ENCODE measurements around the gene NCAPG2.
A peak's percentile ranks its signal among the peaks of the same experiment; 100 is the strongest.

The NCAPG2 gene

DNA sequence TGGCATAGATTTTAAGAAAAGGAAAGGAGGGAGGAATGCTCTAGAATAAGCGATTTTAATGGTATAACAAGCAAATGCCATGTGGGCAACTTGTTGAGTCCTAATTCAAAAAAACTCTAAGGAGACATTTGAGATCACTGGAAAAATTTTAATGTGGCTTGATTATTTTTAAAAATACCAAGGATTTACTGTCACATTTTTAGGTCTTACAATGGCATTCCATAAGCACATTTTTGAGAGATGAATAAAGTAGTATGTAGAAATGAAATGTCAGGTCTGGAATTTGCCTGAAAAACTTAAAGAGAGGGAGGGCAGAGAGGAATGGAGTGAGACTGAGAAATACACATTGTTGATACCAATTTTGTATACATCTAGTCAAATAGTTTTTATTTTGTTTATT, 20.3 kb downstream of the NCAPG2 start:
- TF ChIP-seq SUZ12 (IDR thresholded peaks at IDR 0.05) (no peak), L3MBTL2 (conservative IDR thresholded peaks at IDR 0.05) (no peak), ZNF384 (IDR thresholded peaks at IDR 0.05) (no peak), NFRKB (IDR thresholded peaks at IDR 0.05) (no peak), TARDBP (IDR thresholded peaks at IDR 0.05) (no peak), FOXM1 (IDR thresholded peaks at IDR 0.05; ENCODE audit: borderline replicate concordance) (no peak), LEF1 (IDR thresholded peaks at IDR 0.05; ENCODE audit: borderline replicate concordance) (no peak), ARNT (IDR thresholded peaks at IDR 0.05) (no peak), ELF4 (IDR thresholded peaks at IDR 0.05) (no peak), FOXA1 (IDR thresholded peaks at IDR 0.05) (no peak), SP1 (IDR thresholded peaks at IDR 0.05) (no peak), CTBP1 (IDR thresholded peaks at IDR 0.05; ENCODE audit: borderline replicate concordance) (no peak), FOXK2 (IDR thresholded peaks at IDR 0.05) (no peak), HDGF (IDR thresholded peaks at IDR 0.05; ENCODE audit: borderline replicate concordance) (no peak), BHLHE40 (IDR thresholded peaks at IDR 0.05; ENCODE audit: borderline replicate concordance) (no peak)
- TF ChIP-seq, protein P1, sequence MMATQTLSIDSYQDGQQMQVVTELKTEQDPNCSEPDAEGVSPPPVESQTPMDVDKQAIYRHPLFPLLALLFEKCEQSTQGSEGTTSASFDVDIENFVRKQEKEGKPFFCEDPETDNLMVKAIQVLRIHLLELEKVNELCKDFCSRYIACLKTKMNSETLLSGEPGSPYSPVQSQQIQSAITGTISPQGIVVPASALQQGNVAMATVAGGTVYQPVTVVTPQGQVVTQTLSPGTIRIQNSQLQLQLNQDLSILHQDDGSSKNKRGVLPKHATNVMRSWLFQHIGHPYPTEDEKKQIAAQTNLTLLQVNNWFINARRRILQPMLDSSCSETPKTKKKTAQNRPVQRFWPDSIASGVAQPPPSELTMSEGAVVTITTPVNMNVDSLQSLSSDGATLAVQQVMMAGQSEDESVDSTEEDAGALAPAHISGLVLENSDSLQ (IDR thresholded peaks at IDR 0.05): no peak
- CTCF ChIA-PET: no interaction called here
- DNase-seq (ENCODE audit: extremely low spot score): no peak
- POLR2A ChIA-PET: no interaction called here

DNA sequence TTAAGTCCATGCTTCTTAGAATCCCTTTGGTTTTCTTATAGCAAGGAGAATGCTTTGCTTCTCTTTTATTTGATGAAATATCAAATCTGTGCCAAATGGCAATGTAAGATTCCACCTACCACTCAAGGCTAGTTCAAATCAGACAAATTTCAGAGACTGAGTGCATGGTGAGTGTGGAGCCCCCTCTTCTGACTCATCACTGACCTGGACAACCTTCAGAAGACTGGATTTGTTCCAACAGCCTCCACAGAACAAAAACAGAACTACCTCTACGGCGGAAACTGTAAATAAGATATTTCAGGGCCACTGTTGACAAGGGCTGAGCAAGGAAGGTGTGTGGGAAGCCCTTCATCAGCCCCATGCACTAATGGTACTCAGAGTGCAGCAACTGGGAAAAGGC, 21.1 kb downstream of the NCAPG2 start:
- POLR2A ChIA-PET: no interaction called here
- no peak for DNase-seq (ENCODE audit: extremely low spot score)

DNA sequence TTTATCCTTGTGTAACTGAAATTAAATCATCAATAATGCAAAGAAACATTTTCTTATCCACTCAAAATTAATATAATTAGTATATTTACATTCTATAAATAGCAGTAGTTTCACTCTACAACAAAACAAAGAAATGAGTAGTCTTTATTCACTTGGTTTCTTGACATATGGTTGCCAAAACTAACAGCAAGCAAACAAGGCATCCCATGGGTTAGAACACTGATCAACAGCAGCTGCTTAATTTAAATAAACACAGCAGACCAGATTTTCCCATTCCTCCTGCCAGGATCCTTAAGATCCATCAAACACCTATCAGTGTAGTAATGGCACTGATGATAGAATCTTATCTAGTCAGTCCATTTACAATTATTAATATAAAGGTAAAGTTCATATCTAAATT, 22.1 kb downstream of the NCAPG2 start:
- no peak for TF ChIP-seq ZNF384 (IDR thresholded peaks at IDR 0.05)
- no peak for TF ChIP-seq SP1 (IDR thresholded peaks at IDR 0.05)
- no peak for TF ChIP-seq SUZ12 (IDR thresholded peaks at IDR 0.05)
- TF ChIP-seq BHLHE40 (IDR thresholded peaks at IDR 0.05; ENCODE audit: borderline replicate concordance): no peak
- TF ChIP-seq CTBP1 (IDR thresholded peaks at IDR 0.05; ENCODE audit: borderline replicate concordance): no peak
- TF ChIP-seq FOXK2 (IDR thresholded peaks at IDR 0.05): no peak
- TF ChIP-seq ELF4 (IDR thresholded peaks at IDR 0.05): no peak
- TF ChIP-seq FOXM1 (IDR thresholded peaks at IDR 0.05; ENCODE audit: borderline replicate concordance): no peak
- no peak for TF ChIP-seq FOXA1 (IDR thresholded peaks at IDR 0.05)
- no peak for TF ChIP-seq HDGF (IDR thresholded peaks at IDR 0.05; ENCODE audit: borderline replicate concordance)
- TF ChIP-seq, protein P1 (IDR thresholded peaks at IDR 0.05): no peak
- TF ChIP-seq NFRKB (IDR thresholded peaks at IDR 0.05): no peak
- no peak for TF ChIP-seq L3MBTL2 (conservative IDR thresholded peaks at IDR 0.05)
- TF ChIP-seq ARNT (IDR thresholded peaks at IDR 0.05): no peak
- no peak for TF ChIP-seq TARDBP (IDR thresholded peaks at IDR 0.05)
- CTCF ChIA-PET: no interaction called here
- DNase-seq (ENCODE audit: extremely low spot score): no peak
- POLR2A ChIA-PET: no interaction called here

More for the DNA sequence above, 21.1 kb downstream of the NCAPG2 start:
- CTCF ChIA-PET: no interaction called here
- TF ChIP-seq TARDBP (IDR thresholded peaks at IDR 0.05): no peak
- TF ChIP-seq CTBP1 (IDR thresholded peaks at IDR 0.05; ENCODE audit: borderline replicate concordance): no peak
- TF ChIP-seq HDGF (IDR thresholded peaks at IDR 0.05; ENCODE audit: borderline replicate concordance): no peak
- TF ChIP-seq FOXK2 (IDR thresholded peaks at IDR 0.05): no peak
- no peak for TF ChIP-seq ARNT (IDR thresholded peaks at IDR 0.05)
- no peak for TF ChIP-seq L3MBTL2 (conservative IDR thresholded peaks at IDR 0.05)

DNA sequence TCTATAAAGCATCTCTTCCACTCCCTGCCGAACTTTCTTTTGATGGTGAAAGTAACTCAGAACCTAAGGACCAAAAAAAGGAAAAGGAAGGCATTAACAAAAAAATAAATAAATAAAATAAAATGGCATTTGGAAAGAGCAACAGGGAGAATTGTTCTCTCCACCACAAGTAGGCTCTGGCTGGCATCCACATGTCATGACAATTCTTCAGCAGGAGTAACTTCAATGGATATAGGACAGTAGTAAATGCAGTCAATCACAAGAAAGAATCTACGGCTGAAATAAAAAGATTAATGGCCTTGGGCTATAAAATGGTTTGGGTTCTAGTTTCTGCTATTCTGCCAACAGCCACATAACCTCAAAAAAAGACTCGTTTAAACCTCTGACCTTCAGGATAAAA, 23.9 kb downstream of the NCAPG2 start:
- CTCF ChIA-PET: no interaction called here
- no peak for DNase-seq (ENCODE audit: extremely low spot score)
- POLR2A ChIA-PET: no interaction called here
- TF ChIP-seq FOXA1 (IDR thresholded peaks at IDR 0.05): no peak
- TF ChIP-seq, protein P1 (IDR thresholded peaks at IDR 0.05): peak; percentile 50; the same call in 1 of the 2 replicates

DNA sequence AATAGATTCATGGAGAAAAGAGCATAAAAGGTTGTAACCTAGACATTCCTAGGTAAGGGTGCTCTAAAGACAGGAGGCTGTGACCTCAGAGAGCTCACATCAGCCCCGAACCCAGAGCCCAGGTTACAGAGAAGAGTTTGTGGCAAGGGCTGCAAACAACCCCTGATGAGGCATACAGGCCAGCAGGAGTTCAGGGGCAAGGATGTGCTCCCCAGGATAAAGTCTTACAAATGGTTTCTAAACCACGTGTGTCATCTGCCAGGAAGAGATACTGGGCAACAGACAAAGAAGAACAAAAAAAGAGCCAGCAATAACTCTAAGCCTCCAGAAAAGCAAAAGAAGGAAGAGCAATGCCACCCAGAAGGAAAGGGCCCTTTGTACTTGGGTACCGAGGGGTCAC, 27.7 kb downstream of the NCAPG2 start:
- POLR2A ChIA-PET: no interaction called here
- TF ChIP-seq SP1 (IDR thresholded peaks at IDR 0.05): no peak
- CTCF ChIA-PET: no interaction called here
- no peak for DNase-seq (ENCODE audit: extremely low spot score)

DNA sequence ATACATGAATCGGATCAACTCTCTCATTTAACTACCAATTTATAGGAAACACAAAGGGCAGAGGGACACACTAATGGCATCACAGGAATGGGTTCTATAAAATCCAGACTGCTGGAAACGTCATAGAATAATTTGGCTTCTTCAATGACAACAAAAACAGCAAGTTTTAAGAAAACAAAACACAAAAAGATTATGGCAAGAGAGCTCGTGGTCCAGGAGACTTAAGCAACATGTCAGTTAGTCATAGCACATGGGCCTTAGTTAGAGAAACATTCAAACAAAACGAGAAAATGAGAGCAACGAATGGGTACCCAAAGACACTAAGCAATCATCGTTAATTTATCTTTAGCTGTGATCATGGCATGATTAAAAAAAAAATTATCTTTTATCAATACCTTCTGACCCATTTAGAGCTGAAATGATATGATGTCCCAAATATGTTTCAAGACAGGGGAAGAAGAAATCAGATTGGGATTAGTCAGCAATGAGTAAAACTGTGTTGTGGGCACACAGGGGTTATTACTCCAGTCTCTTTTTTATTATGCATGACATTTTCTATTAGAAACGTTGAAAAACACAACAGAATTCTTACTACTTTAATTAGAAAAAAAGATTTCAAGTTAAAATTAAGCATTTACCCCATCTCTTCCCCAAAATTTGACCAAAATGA, 28.3 kb downstream of the NCAPG2 start:
- no peak for TF ChIP-seq FOXA1 (IDR thresholded peaks at IDR 0.05)
- TF ChIP-seq FOXM1 (IDR thresholded peaks at IDR 0.05; ENCODE audit: borderline replicate concordance): no peak
- no peak for TF ChIP-seq ELF4 (IDR thresholded peaks at IDR 0.05)
- no peak for TF ChIP-seq FOXK2 (IDR thresholded peaks at IDR 0.05)
- TF ChIP-seq ZNF384 (IDR thresholded peaks at IDR 0.05): no peak
- no peak for TF ChIP-seq LEF1 (IDR thresholded peaks at IDR 0.05; ENCODE audit: borderline replicate concordance)
- no peak for TF ChIP-seq HDGF (IDR thresholded peaks at IDR 0.05; ENCODE audit: borderline replicate concordance)
- TF ChIP-seq, protein P1 (IDR thresholded peaks at IDR 0.05): no peak
- no peak for TF ChIP-seq BHLHE40 (IDR thresholded peaks at IDR 0.05; ENCODE audit: borderline replicate concordance)
- no peak for DNase-seq (ENCODE audit: extremely low spot score)
- ChIA-PET CTCF (no interaction called here), POLR2A (no interaction called here)

All from HEK293T (cell line).